ENCODE data around the gene PEX19. TPM values are rescaled to one million over a fixed set of nuclear protein-coding genes. Genes with fewer than 3 reads are reported as not detected.

PEX19 gene
- total RNA-seq, 1 donor from 2014 or later, result 97.3 TPM

DNA sequence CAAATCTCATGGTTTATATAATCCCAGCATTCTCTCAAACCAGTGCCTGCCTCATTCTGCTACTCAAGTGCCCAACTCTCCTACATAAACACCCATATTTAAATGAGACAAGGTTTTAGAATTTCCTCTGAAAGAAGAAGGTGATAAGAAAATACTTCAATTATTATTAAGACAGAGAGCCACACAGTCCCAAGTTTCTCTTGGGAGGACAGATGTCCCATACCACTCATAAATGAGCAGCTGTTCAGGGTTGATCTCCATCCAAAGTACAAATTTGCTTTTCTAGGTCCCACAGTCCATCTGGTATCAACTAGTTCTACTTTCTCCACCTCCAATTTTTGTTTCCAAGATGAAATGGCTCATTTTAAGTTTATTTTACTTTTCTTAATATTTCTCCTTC lies 33.9 kb downstream of the PEX19 start:
- intact Hi-C loops (cut with DNase I), result loop anchor here (5.0 kb wide), 1 partner anchor 59 kb away; the partner anchor contains the start of gene CASQ1
- ATAC-seq (ENCODE audit: poor library complexity) (peak; percentile 34), DNase-seq (no peak)

DNA sequence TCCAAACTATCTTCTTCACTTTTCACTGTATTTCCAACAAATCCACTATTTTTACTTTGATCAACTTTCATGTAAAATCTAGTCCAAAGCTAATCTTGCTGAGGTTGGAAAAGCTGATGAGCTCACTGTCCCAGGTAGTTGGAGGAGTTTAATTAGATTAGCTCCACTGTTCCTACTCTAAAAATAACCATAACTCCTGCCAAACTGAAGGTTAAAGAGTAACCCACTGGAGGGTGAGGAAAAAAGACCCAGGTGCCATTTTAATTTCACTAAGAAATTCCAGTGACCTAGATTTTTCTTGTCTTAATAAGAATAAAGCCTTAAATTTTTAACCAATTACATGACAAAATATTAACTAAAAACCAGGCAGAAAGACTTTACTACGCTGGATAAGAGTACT lies 37.9 kb downstream of the PEX19 start:
- ATAC-seq (ENCODE audit: poor library complexity) (peak; percentile 49), DNase-seq (no peak)
- intact Hi-C loops (cut with DNase I), result loop anchor here (5.0 kb wide), 1 partner anchor 145 kb away; no protein-coding TSS in a partner anchor

DNA sequence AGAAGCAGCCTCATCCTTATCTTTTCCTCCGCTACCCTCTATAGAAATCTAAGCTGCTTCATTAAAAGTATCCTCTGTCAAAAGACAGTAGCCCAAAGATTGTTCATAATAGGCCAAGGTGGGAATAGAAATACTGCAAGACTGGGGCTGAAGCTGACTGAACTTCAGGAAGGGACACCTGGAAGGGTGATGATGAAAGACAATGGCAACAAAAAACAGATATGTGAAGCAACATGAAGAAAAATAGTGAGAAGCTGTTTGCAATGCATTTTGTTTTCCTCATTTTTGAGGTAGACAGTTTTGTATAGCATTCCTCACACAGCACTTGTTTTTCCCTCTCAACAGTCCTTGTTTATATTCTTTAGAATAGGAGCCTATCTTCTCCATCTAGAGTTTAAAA lies 39.5 kb downstream of the PEX19 start:
- DNase-seq (no peak), ATAC-seq (ENCODE audit: poor library complexity) (no peak)
- intact Hi-C loops (cut with DNase I), result loop anchor here (5.0 kb wide), 1 partner anchor 143 kb away; no protein-coding TSS in a partner anchor

DNA sequence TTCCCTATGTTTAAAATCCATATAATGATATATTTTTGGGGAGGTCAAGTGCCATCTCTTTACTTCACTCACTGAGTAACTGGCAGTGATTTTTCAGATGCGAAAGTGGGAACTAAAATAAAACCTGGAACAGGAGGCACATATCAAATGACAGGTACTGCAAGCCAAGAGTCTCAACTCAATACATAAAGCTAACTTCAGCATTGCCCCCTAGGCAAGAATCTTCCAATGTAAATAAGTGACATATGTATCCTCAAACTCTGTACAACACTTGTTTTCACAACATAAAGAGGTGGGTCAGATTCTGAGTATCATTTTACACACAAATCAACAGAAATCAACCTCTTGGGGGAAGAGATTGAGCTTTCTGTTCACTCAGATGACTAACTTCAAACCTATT lies 40.7 kb downstream of the PEX19 start:
- intact Hi-C loops (cut with DNase I), result no loop called here
- DNase-seq, result no peak
- peak; percentile 42 for ATAC-seq (ENCODE audit: poor library complexity)

DNA sequence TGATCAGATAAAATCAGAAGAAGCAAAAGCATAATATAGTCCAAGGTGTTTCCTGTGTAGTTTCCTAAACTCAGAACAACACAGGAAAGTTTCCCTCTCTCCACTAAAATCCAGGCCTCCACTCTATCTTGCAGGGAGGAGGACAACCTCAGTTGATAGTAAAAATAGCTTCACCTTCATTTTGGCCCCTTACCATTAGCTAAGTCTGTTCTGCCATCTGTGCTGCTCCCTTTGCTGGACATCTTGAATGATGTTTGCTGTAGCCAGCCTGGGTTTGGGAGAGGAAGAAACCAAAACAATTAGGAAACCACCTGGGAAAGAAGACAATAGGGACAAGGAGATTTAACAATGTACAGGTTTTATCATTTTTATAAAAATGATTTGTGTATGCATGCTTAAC lies 41.2 kb downstream of the PEX19 start:
- intact Hi-C loops (cut with DNase I), result no loop called here
- DNase-seq, result no peak
- ATAC-seq (ENCODE audit: poor library complexity), result no peak

DNA sequence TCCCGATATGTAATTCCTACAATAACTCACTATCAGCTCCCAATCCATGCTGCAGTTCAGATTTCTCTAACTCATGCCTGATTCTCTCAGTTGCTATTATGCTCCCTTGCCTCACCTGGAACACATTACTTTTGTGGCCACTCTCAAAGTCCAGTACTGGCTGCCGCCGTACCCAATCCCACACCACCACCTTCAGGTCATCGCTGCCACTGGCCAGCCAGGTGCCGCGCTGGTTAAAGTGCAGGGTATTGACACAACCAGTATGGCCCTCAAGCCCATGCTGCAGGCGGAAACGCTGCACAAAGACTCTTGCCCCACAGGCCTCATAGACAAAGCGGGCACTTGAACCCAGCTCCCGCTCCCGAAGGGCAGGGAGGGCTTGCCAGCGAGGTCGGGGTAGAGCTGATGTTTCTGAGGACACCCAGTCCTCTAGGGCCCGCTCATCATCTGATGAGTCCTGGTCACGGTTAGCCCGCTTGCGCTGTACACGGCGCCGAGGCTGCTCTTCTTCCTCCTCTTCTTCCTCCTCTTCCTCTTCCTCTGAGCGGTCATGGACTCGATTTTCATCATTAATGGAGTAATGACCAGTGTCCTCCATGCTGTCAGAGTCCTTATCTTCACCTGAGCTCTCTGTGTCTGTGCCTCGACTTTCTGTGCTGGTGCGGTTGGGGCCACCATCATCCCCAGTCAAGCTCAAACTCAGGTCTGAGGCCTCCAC lies 45.2 kb downstream of the PEX19 start:
- intact Hi-C loops (cut with DNase I), result no loop called here

DNA sequence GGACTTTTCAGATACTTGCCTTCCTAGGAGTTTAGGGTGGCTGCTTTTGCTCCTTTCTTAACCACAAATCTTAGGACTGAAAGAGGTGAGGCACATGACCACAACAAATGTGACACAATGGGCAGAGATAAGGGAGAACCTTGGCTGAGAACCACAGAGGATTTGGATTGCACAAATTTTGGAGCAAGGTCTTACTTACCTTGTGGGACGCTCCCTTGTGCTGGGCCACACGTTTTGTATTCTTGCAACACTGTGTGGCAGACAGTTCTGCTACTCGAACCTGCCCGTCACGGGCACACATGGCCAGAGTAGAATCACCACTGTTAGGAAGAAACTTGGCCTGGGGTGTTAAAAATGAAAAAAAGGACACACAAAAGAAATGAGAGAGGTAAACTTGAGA lies 46.5 kb downstream of the PEX19 start:
- ATAC-seq (ENCODE audit: poor library complexity), result peak; percentile 38

More for the DNA sequence above, 45.2 kb downstream of the PEX19 start:
- DNase-seq, result no peak
- ATAC-seq (ENCODE audit: poor library complexity), result no peak

DNA sequence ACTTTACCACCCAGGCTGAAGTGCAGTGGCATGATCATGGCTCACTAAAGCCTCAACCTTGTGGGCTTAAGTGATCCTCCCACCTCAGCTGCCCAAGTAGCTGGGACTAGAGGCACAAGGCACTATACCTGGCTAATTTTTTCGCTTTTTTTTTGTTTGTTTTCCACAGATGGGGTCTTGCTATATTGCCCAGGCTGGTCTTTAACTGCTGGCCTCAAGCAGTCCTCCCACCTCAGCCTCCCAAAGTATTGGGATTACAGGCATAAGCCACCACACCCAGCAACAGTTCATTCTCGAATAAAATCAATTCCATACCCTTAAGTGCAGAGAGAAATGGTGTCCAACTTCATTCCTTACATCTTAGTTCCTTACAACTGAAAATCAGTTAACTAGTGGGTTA lies 47.4 kb downstream of the PEX19 start:
- intact Hi-C loops (cut with DNase I), result no loop called here
- DNase-seq (no peak), ATAC-seq (ENCODE audit: poor library complexity) (no peak)

More for the DNA sequence above, 46.5 kb downstream of the PEX19 start:
- DNase-seq, result no peak
- intact Hi-C loops (cut with DNase I), result no loop called here

DNA sequence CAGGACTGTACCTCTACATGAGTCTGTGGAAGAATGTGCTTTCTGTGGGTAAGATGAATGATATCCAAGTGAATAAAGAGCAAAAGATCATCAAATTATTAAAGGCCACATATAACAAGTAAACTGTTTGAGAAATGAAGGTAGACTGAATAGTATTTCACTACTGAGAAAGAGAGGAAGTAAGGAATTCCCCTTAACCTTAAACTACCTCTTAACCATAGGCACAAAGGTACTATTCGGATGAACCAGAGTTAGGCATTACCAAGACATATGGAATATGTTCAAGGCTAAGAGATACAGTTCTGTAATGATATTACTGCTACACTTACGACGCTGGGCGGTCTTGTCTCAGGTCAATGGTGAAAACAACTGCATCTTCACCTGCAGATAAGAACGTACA lies 48.1 kb downstream of the PEX19 start:
- no peak for ATAC-seq (ENCODE audit: poor library complexity)

DNA sequence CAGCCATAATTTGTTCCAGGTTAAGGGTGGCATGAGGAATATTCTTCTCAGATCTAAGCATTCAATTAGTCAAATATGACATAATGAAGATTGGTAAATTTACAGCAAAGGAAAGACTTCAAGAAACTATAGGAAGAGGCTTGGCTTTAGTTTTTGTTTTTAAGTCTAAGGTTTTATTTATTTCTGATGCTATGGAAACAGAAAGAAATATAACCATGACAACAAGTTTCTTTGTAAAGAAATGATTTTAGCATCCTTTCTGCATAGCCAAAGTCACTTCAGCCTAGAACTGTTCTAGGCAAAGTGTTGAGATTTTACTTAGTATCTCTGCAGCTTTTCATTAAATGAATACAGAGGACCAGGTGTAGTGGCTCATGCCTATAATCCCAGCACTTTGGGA lies 52.0 kb downstream of the PEX19 start:
- intact Hi-C loops (cut with DNase I), result no loop called here
- ATAC-seq (ENCODE audit: poor library complexity) (no peak), DNase-seq (no peak)

More for the DNA sequence above, 48.1 kb downstream of the PEX19 start:
- intact Hi-C loops (cut with DNase I), result no loop called here
- DNase-seq, result no peak

DNA sequence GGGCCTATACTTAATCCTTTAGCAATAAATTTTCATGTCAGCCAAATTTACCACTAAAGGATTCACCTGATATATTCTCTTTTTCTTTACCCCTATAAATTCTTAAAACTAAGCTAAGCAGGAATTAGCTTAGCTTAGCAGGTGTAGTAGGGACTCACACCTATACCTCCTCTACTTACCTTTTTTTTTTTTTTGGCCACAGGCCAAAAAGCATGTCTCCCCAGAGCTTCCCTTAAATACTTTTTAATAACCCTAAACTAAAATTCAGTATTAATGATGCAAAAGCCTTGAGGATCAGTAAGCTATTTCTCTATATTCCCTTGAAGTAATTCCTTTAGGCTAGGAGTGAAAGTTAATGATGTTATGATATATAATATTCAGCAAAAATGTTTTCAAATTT lies 56.5 kb downstream of the PEX19 start:
- DNase-seq, result no peak
- intact Hi-C loops (cut with DNase I), result no loop called here
- ATAC-seq (ENCODE audit: poor library complexity), result no peak

DNA sequence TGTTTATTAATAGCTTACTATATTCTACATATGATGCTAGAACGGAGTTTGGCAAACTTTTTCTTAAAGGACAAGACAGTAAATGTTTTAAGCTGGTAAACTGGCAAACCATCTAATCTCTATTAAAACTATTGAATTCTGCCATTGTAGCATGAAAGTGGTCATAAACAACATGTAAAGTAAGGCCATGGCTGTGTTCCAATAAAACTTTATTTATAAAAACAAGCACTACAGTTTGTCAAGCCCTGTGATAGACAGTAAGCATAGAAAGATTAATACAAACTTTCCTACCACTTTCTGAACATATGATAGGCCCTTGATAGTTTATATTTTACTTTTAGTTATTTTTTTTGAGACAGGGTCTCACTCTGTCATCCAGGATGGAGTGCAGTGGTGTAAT lies 57.4 kb downstream of the PEX19 start:
- intact Hi-C loops (cut with DNase I), result no loop called here
- ATAC-seq (ENCODE audit: poor library complexity) (no peak), DNase-seq (no peak)

DNA sequence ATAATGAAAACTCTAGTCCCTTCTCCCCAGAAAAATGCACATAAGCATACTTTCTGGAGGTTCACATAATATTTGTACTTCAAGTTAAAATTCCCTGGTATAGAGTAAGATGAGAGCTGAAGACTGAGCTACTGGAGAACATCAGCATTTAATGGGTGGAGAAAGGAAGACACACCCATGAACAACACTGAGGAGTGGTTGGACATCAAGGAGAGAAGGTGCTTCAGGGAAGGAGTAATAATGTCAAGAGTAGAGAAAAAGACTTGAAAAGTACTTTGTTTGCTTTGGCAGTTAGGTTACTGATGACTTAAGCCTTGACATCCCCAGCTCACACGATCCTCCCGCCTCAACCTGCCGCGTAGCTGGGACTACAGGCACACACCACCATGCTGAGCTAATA lies 57.9 kb downstream of the PEX19 start:
- DNase-seq (no peak), ATAC-seq (ENCODE audit: poor library complexity) (no peak)
- intact Hi-C loops (cut with DNase I), result no loop called here

Other genes starting within 250 kb of the PEX19 start
- 0.16 TPM for gene KCNJ10, start 215.0 kb downstream of the PEX19 start, total RNA-seq
- gene KCNJ9, start 203.6 kb downstream of the PEX19 start, total RNA-seq, result not detected
- 18.5 TPM for gene IGSF8, start 186.5 kb downstream of the PEX19 start, total RNA-seq
- gene ATP1A2, start 169.4 kb downstream of the PEX19 start, total RNA-seq, result 210 TPM
- gene ATP1A4, start 133.5 kb downstream of the PEX19 start, total RNA-seq, result 0.40 TPM
- 12.6 TPM for gene CASQ1, start 94.6 kb downstream of the PEX19 start, total RNA-seq
- 225 TPM for gene PEA15, start 79.7 kb downstream of the PEX19 start, total RNA-seq
- gene DCAF8, start 22.6 kb downstream of the PEX19 start, total RNA-seq, result 146 TPM
- 83.9 TPM for gene COPA, start 58.1 kb upstream of the PEX19 start, total RNA-seq
- 57.9 TPM for gene NCSTN, start 58.2 kb upstream of the PEX19 start, total RNA-seq
- gene NHLH1, start 81.9 kb upstream of the PEX19 start, total RNA-seq, result not detected
- gene VANGL2, start 115.4 kb upstream of the PEX19 start, total RNA-seq, result 1.9 TPM
- gene SLAMF6, start 238.1 kb upstream of the PEX19 start, total RNA-seq, result 0.30 TPM

All from Right ventricle myocardium superior (tissue), 1 donor.